Activated T-cell treated with anti-CD3 and anti-CD28 coated beads, Interleukin-2, amount 50 U/mL, for 72 hours (primary cell): ENCODE results near the gene FLRT1. TPM values are rescaled to one million over a fixed set of nuclear protein-coding genes. Genes with fewer than 3 reads are reported as not detected.

Source experiments
- ATAC-seq, 2 donors: fragments of 150-1000 bp; cut with Tn5 transposase; replicated peaks in 1 of 2; 2 replicates each; pipeline ENCODE4 v1.10.0; 2021; ENCODE audit warnings: moderate library complexity in 2 of 2, mild to moderate bottlenecking in 1 of 2
- DNase-seq, 2 donors: peaks; one replicate each; pipeline ENCODE4 v3.0.0; 2021 to 2022; ENCODE audit warnings: mixed read lengths in 1 of 2
- H3K27ac Mint-ChIP-seq: one replicate; pipeline ENCODE4 v1.8.0; 2022; ENCODE audit warnings: mild to moderate bottlenecking, moderate library complexity, mixed read lengths
- H3K27me3 Mint-ChIP-seq: one replicate; pipeline ENCODE4 v1.8.0; 2022; ENCODE audit warnings: low read depth, mixed read lengths
- H3K36me3 Mint-ChIP-seq, 2 donors: one replicate each; pipeline ENCODE4 v1.8.0; 2022; ENCODE audit warnings: mixed read lengths in 2 of 2, mild to moderate bottlenecking in 1 of 2; ENCODE audit not compliant: insufficient read depth in 2 of 2
- H3K4me1 Mint-ChIP-seq: one replicate; pipeline ENCODE4 v1.8.0; 2022; ENCODE audit warnings: low read depth, mixed read lengths
- H3K4me3 Mint-ChIP-seq, 2 donors: one replicate each; pipeline ENCODE4 v1.8.0; 2022; ENCODE audit warnings: mild to moderate bottlenecking in 2 of 2, mixed read lengths in 2 of 2, moderate library complexity in 2 of 2
- H3K9me3 Mint-ChIP-seq, 2 donors: one replicate each; pipeline ENCODE4 v1.8.0; 2022; ENCODE audit warnings: mixed read lengths in 2 of 2
- total RNA-seq, 2 donors: library from RNA; stranded (reverse); gene quantifications; one replicate each; pipeline ENCODE4 v1.2.3, GENCODE V29; 2022

The FLRT1 gene
- total RNA-seq = 1 to 10 TPM in 1 of 2 donors, under 1 TPM in 1; 0.19 to 1.4 TPM

- H3K9me3 Mint-ChIP-seq = no peaks in the 10 kb centered on the region
- ATAC-seq = no peak
- no peaks in the 10 kb centered on the region for H3K36me3 Mint-ChIP-seq
- peaks cover 25% of the 10 kb centered on the region for H3K27me3 Mint-ChIP-seq
- no peak within 1 kb of the TSS for H3K27ac Mint-ChIP-seq
- peak within 1 kb of the TSS; percentile 29 to 80 for H3K4me3 Mint-ChIP-seq
- peaks cover 5% of the 10 kb centered on the region for H3K4me1 Mint-ChIP-seq
- no peak for DNase-seq
Measured at GRCh38 chr11:64035576-64035975, at the start of gene FLRT1. Gene FLRT1 (plus strand): TSS chr11:64035931. CDS start chr11:64116268, 80,337 bp downstream.

GRCh38 chr11:63986156-63986931 lies 49.4 kb upstream of the FLRT1 start, which contains the start of gene OTUB1:
Gene OTUB1 (plus strand): TSS chr11:63986438. CDS start chr11:63986457, 19 bp downstream.
- peak; percentile 94 to 95 for ATAC-seq
- H3K4me1 Mint-ChIP-seq = peaks cover 41% of the 10 kb centered on the region
- H3K36me3 Mint-ChIP-seq = peaks cover 5 to 17% of the 10 kb centered on the region in 2 donors
- no peaks in the 10 kb centered on the region for H3K9me3 Mint-ChIP-seq
- H3K27ac Mint-ChIP-seq = peak within 1 kb of the TSS; percentile 97
- peak within 1 kb of the TSS; percentile 98 to 99 for H3K4me3 Mint-ChIP-seq
- DNase-seq = peak; percentile 88 to 90
- no peaks in the 10 kb centered on the region for H3K27me3 Mint-ChIP-seq

GRCh38 chr11:63986932-63987513 lies 48.7 kb upstream of the FLRT1 start:
- Mint-ChIP-seq H3K4me3 (peak overlapping the region; percentile 75 to 98), H3K9me3 (no peaks in the 10 kb centered on the region), H3K4me1 (peaks cover 35% of the 10 kb centered on the region), H3K27ac (no peak overlapping the region), H3K36me3 (peaks cover 5 to 21% of the 10 kb centered on the region in 2 donors), H3K27me3 (no peaks in the 10 kb centered on the region)
- DNase-seq (no peak), ATAC-seq (no peak)

- DNase-seq (no peak), ATAC-seq (no peak)
- no peaks in the 10 kb centered on the region for H3K27me3 Mint-ChIP-seq
- H3K4me3 Mint-ChIP-seq = no peak overlapping the region
- peaks cover 2 to 19% of the 10 kb centered on the region in 2 donors for H3K36me3 Mint-ChIP-seq
- H3K27ac Mint-ChIP-seq = no peak overlapping the region
- H3K9me3 Mint-ChIP-seq = no peaks in the 10 kb centered on the region
- H3K4me1 Mint-ChIP-seq = peaks cover 19% of the 10 kb centered on the region
Measured at GRCh38 chr11:63991558-63991957, 44.2 kb upstream of the FLRT1 start.

- no peaks in the 10 kb centered on the region for H3K27me3 Mint-ChIP-seq
- no peak overlapping the region for H3K4me3 Mint-ChIP-seq
- H3K4me1 Mint-ChIP-seq = peaks cover 8% of the 10 kb centered on the region
- no peak for ATAC-seq
- peaks cover 2 to 21% of the 10 kb centered on the region in 2 donors for H3K36me3 Mint-ChIP-seq
- DNase-seq = no peak
- H3K9me3 Mint-ChIP-seq = no peaks in the 10 kb centered on the region
- no peak overlapping the region for H3K27ac Mint-ChIP-seq
Measured at GRCh38 chr11:63993100-63993499, 42.6 kb upstream of the FLRT1 start.

GRCh38 chr11:63993993-63994392 lies 41.7 kb upstream of the FLRT1 start:
- Mint-ChIP-seq H3K27ac (no peak overlapping the region), H3K9me3 (no peaks in the 10 kb centered on the region), H3K36me3 (peaks cover 2 to 15% of the 10 kb centered on the region in 2 donors), H3K4me1 (no peaks in the 10 kb centered on the region), H3K27me3 (no peaks in the 10 kb centered on the region), H3K4me3 (no peak overlapping the region)
- ATAC-seq (no peak), DNase-seq (no peak)

- Mint-ChIP-seq H3K4me3 (no peak overlapping the region), H3K4me1 (no peaks in the 10 kb centered on the region), H3K36me3 (peaks cover 0 to 7% of the 10 kb centered on the region in 2 donors), H3K9me3 (no peaks in the 10 kb centered on the region), H3K27me3 (no peaks in the 10 kb centered on the region), H3K27ac (no peak overlapping the region)
- DNase-seq (no peak), ATAC-seq (no peak)
Measured at GRCh38 chr11:63996512-63996911, 39.2 kb upstream of the FLRT1 start.

- Mint-ChIP-seq H3K36me3 (peaks cover 0 to 5% of the 10 kb centered on the region in 2 donors), H3K27me3 (no peaks in the 10 kb centered on the region)
Measured at GRCh38 chr11:63997104-63997700, 38.5 kb upstream of the FLRT1 start.

GRCh38 chr11:63997801-63998337 lies 37.9 kb upstream of the FLRT1 start:
- Mint-ChIP-seq H3K36me3 (peaks cover 0 to 4% of the 10 kb centered on the region in 2 donors), H3K9me3 (no peaks in the 10 kb centered on the region), H3K4me3 (no peak overlapping the region), H3K27me3 (no peaks in the 10 kb centered on the region), H3K4me1 (no peaks in the 10 kb centered on the region), H3K27ac (no peak overlapping the region)
- DNase-seq (no peak), ATAC-seq (no peak)

More at GRCh38 chr11:63997104-63997700, 38.5 kb upstream of the FLRT1 start:
- Mint-ChIP-seq H3K4me3 (no peak overlapping the region), H3K9me3 (no peaks in the 10 kb centered on the region), H3K4me1 (no peaks in the 10 kb centered on the region), H3K27ac (no peak overlapping the region)
- no peak for ATAC-seq
- no peak for DNase-seq

- Mint-ChIP-seq H3K4me1 (no peaks in the 10 kb centered on the region), H3K9me3 (no peaks in the 10 kb centered on the region), H3K27me3 (no peaks in the 10 kb centered on the region), H3K4me3 (no peak overlapping the region), H3K27ac (no peak overlapping the region), H3K36me3 (peaks cover 0 to 2% of the 10 kb centered on the region in 2 donors)
- no peak for DNase-seq
- ATAC-seq = no peak
Measured at GRCh38 chr11:63998558-63999348, 37.0 kb upstream of the FLRT1 start.

GRCh38 chr11:63999349-64000025 lies 36.2 kb upstream of the FLRT1 start:
- Mint-ChIP-seq H3K4me1 (no peaks in the 10 kb centered on the region), H3K4me3 (peak overlapping the region; percentile 36 to 66), H3K27me3 (no peaks in the 10 kb centered on the region), H3K36me3 (peaks cover 0 to 2% of the 10 kb centered on the region in 2 donors), H3K9me3 (no peaks in the 10 kb centered on the region), H3K27ac (no peak overlapping the region)
- ATAC-seq (peak; percentile 46 to 50), DNase-seq (peak; percentile 56 to 59)
